Astrocyte of the hippocampus (primary cell): Measurements from ENCODE around the gene LCE6A.

Experiments
- DNase-seq: peaks from one replicate; pipeline ENCODE4 v3.0.0; 2011; ENCODE audit warnings: low read depth, low spot score

LCE6A gene, protein sequence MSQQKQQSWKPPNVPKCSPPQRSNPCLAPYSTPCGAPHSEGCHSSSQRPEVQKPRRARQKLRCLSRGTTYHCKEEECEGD

DNA sequence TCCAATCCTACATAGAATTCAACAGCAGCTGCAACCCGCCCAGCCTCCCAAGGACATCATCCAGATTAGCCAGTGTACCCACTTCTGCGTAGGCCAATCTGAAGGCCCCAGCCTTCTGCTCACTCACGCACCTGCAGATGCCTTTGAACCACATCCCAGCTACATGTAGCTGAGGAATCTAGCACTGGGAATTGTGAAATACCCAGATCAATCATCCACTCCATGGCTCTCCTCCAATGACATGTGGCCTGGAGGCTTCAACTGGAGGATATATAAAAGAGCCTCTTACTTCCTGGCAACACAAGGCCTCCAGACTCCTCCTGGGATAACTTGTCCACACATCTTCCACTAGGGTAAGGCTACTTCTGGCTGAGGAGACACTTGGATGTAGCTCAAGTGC, at the start of gene LCE6A:
Gene LCE6A (plus strand): TSS at position 301 of the 400 bp plus-strand sequence. CDS start 665 bp downstream, outside the sequence.
- DNase-seq, result no peak

DNA sequence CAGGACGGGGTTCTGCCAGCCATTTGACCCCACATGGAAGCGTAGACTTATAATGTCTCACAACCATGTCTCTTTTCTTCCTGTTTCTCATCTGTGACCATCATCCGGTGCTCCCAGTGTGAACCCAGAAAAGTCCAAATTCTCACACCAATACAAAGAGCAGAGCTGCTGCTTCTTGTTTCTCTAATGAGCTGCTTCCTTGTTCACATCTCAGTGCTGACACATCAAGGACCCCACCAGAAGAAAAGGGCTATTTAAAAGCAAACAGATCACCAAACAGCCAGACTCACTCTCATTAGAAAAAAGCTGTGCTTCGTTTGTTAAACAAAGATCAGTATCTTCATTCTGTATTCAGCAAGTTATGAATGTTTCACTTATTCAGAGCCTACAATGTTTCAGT, 47.0 kb upstream of the LCE6A start:
- no peak for DNase-seq

DNA sequence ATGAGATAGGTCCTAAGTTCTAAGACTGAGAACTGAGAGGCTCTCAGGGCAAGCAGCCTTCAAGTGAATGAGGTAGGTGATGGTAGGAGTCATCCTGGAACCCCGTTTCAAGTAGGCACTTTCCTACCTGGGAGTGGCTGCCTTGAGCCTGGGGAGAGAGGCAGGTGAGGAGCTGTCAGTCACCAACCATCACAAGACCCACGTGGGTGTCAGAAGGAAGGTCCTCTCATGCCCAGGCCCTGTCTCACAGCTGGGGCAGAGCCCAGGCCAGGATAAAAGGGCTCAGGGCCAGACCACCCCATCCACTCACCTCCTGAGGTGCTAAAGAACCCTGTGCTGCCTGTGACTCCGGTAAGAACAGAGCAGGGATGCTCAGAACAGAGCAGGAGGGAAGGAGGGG, 46.2 kb upstream of the LCE6A start, which contains the start of gene LCE1D:
Gene LCE1D (plus strand): TSS at position 301 of the 400 bp plus-strand sequence. CDS start 1,074 bp downstream, outside the sequence.
- no peak for DNase-seq

DNA sequence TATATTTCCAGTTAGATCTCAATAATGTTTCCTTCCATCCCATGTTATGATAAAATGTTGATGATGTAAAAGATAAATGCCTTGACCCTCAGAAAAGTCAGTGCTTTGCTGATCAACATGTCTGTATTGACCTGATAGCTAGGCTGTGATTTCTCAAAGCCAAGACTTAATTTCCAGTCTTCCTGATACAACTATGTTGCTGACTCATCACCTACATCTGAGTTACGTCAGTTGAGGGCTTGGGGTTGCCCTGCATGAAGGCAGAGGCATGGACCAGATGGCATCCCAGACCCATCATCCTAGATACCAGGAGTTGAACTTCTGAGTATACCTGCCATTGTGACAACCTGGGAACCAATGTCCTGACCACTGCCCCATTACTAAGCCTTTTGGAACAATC, 41.3 kb upstream of the LCE6A start:
- no peak for DNase-seq

DNA sequence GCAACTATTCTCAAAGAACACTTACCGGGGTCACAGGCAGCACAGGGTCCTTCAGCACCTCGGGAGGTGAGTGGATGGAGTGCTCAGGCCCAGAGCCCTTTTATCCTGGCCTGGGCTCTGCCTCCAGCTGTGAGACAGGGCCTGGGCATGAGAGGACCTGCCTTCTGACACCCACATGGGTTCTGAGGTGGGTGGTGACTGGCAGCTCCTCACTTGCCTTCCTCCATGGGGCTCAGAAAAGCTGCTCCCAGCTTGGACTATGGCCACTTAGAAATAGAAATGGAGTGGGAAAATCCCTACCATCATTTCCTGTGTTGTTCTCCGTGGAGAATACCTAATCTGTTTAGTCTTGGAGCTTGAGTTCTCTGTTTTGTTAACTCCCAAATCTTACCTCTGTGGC, 36.1 kb upstream of the LCE6A start, which contains the start of gene LCE1C:
Gene LCE1C (minus strand): TSS at position 76 of the 400 bp plus-strand sequence. CDS start 1,173 bp downstream, outside the sequence.
- DNase-seq, result no peak

DNA sequence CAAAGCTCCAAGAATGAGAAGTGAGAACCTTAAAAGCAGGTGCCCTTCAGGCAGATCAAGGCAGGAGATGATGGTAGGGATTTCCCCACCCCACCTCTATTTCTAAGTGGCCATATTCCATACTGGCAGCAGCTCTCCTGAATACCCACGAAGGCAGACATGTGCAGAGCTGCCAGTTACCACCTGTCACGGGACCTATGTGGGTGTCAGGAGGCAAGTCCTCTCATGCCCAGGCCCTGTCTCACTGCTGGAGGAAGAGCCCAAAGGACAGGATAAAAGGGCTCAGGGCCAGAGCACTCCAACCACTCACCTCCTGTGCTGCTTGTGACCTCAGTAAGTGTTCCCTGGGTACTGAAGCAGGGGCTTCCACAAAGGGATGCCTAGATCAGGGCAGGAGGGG, 31.6 kb upstream of the LCE6A start:
- DNase-seq, result no peak

DNA sequence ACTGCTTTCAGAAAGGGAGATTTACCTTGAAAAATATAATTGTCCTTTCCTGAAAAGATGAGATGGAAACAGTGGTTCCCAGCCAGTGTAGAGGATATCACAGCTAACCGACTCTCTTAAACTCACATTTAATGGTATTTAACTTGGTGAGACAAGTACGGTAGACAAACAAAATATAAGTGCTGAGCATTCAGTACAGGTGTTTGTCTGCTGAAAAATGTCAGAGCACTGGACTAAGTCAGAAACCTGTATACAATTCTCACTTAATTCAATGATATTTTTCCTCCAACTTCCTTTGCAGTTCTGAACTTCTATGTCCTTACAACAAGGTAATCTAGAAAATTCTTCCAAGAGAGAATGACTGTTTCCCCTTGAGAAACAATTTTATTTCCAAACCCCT, 31.0 kb upstream of the LCE6A start, which contains the start of gene LCE1B:
Gene LCE1B (plus strand): TSS at position 301 of the 400 bp plus-strand sequence. CDS start 476 bp downstream, outside the sequence.
- no peak for DNase-seq

DNA sequence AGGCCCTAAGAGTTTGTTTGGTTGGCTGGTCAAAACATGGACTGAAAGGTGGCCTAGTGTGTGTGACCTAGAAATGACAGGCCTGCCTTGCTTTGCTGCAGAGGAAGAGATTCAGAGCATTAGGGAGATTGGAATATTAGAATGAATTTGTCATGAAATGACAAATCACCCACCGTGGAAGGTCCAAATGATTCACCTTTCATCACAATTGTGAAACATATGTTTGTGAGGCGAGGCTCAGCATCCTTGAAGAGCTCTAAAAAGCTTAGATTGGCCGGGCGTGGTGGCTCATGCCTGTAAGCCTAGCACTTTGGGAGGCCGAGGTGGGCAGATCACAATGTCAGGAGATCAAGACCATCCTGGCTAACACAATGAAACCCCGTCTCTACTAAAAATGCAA, 25.3 kb upstream of the LCE6A start:
- no peak for DNase-seq

DNA sequence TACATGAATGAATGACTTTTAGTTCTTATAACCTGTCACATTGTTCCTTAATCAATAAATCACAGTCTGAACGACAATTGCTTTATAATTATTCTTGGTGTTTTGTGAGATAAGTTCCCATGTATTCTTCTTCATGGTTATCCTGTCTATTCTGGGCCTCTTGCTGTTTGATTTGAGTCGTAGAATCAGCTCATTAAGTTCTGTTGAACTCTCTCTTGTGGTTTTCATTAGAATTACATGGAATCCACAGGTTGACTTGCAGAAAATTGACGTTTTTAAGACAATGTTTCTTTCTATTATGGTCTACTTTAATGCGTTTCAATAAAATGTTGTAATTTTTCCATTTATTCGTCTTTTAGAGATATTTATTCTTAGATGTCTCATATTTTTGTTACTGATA, 19.4 kb upstream of the LCE6A start:
- no peak for DNase-seq

DNA sequence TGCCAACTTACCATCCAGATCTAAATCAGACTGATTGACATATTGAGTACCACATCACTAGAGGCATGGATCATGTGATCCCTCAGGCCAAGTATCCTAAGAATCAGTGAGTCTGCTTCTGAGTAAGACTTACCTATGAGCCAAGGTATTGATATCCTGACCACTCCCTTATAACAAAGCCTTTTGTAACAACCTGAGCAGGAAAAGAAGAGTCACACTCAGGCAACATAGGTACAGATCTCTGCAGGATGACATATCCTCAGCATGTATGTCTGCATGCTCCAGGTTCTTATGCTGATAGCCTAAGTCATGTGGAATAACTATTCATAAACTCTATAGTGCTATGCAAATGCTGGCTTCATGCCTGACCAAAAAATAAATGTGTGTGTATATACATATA, 17.7 kb upstream of the LCE6A start:
- DNase-seq, result no peak

DNA sequence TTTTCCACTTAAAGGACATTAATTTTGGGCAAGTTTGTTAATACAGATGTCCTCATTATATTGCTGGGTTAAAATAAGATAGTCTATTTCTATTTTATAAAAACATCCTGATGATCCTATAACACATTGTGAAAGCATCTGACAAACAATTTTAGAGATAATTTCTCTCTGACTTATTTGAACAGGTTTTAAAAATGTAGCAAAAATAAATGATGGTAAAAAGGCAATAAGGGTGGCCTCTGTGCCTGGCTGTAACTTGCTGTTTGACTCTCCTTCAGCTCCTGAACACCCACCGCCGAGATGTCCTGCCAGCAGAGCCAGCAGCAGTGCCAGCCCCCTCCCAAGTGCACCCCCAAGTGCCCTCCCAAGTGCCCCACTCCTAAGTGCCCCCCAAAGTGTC, 15.5 kb upstream of the LCE6A start, which contains the start of gene LCE1A:
Gene LCE1A (plus strand): TSS at position 301 of the 400 bp plus-strand sequence. CDS start 0 bp downstream, at position 301.
- no peak for DNase-seq

DNA sequence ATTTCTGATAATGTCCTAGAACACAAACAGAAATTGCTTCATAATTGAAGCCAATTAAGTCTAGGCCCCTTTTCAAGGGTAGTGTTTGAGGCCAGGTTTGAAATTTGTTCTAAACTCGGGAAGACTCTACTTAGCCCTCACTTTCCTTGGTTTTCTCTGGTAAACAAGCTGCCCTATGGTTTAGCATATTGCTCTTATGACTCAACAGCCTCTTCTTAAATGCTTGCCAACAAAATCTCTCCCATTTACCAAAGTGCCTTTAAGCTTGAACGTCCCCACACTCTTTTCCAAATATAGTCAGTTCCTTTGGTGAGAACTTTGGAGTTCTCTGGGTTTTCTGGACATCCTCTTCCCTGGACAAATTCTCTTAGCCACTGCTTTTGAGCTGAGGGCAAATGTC, 5.8 kb upstream of the LCE6A start:
- DNase-seq, result no peak

DNA sequence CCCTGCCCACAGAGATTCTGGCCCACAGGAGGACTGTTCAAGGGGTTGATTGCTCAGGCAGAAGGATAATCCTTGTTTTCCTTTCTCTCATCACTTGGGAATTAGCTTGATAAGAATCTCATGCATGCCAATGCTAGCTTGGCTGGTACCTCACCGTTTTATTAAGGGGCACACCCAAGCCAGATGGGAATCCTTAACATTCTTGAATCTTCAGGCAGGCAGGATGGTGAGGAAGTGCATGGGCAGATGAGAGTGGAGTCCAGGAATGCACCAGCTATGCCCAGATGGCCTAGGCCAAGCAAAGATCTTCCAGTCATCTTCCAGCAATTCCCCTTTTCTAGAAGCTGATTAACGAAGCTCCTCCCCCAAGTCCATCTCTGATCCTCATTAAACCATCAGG, 13.0 kb downstream of the LCE6A start:
- DNase-seq, result no peak

DNA sequence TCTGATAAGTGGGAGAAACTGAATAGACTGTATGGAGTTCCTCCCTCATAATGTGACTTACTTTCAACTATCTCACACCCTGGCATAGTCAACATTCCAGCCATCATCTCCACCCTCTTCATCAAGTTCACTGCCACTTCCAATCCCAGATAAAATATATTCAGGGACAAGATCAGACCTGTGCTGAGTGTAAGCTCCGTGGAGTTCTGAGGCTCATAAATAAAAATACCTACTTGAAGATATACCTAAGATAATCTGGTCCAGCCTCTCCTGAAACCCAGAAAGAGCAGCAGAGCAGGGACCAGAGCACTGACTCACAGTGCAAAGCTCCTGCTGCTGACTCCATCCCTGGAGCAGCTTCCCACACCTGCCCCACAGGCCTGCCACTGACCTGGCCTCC, 15.4 kb downstream of the LCE6A start:
- DNase-seq, result no peak

DNA sequence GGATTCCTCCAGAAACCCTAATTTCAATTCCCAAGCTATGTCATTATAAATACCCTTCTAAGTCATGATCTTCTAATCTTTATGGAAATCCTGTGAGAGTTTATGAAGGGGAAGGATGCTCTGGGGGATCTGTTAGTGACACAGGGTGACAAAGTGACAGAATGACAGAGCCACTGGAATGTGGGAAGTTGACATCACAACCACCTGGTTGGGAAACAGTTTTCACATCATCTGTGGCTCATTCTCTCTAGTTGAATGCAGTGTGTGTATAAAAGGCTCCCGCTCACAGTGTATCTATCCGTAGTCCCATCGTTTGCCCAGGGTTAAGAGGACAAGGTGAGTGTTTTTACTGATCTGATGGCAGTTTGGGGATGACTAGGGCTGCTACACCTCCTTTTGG, 17.0 kb downstream of the LCE6A start, which contains the start of gene LCE7A:
Gene LCE7A (plus strand): TSS at position 301 of the 400 bp plus-strand sequence. CDS start 702 bp downstream, outside the sequence.
- no peak for DNase-seq

DNA sequence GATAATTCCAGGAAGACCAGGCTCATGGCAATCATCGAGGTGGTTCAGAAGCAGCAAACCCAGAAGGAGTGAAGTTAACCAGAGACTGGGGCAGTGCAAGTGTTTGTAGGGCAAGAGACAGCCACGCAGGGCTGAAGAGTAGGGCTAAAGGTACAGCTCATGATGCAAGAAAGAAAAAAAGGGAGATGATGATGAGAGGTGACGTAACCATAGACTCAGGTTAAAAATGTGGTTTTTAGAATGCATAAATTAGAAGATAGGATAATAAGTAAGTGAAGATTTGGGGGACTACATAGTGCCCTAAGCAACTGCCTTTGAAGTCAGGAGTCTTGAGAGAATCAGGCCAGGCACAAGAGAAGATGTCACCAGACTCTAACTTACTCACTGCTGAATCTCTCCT, 17.5 kb downstream of the LCE6A start:
- DNase-seq, result no peak

DNA sequence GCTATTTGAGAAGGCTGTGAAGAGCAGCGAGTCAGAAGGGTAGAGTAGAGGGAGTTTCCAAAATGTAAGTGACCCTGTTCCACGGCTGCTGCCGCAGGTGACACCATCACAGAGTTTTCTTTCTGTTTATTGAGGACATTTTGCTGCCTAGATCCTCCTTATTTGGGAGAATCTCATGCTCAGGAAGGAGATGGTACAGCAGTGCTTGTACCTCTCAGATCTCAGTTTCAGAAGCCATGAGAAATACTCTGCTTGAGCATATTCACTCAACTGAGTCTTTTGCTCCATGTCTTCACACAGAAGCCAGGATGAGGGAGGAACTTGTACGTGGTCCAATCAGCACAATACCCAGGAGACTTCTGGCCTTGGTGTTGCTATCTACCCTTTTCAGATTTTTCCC, 18.7 kb downstream of the LCE6A start:
- DNase-seq, result no peak

DNA sequence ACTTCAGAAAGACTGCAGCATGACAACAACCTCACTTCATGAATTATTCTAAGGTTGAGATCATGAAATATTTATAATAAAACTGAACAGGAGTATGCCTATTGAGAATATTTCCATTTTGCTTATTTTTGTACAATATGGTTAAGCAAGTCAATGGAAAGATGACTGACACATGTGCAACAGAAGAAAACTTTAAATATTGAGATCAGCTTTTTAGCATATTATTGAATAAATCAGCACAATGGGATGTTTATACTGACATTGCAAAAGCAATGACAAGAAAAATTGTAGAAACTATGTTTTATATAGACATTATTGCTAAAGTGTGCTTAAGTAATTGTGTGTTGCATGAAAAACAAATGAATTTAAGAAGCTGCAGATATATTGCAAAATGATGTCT, 21.8 kb downstream of the LCE6A start:
- no peak for DNase-seq

DNA sequence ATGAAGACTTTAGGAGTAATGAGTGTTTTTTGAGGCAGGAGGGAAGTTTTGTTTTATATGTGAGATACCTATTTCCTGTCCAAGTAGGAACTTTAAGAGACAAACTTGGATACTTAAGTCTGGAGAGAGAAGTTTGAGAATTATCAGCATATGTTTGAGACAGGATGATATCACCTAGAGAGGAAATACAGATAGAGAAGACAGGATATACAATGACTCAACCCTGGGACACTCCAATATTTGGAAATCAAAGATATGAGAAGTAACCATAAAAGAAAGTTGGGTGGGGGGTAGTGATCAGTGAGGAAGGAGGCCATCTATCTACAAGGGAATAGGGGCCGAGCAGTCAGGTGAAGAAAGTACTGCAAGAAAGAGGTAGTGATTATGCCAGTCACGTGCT, 23.7 kb downstream of the LCE6A start:
- no peak for DNase-seq

DNA sequence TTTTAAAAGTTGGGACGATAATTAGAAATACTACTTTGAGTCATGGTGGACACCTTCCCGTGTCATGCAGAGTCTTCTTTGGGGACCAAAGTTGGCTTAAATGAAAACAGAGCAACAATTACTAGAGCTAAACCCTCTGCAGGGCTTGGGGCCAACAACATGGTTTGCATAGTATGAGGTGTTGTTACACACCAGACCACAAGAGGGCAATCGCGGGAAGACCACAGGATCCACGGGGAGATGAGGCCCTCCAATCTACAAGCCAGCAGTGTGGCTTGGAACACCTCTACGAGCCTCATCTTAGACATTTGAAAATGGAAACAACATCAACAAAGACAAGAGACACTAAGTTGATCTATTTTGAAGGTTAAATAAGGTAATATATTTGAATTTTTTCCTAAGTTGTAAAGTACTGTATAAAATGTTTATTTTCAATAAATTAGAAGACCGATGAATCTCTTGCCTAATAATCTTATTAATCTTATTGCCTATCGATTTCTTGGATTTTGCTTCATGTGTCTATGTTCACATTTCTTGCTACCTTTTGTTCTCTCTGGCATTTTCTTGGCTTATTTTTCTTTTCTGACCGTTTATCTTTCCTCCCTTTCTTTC, 27.3 kb downstream of the LCE6A start:
- DNase-seq, result peak; percentile 81

DNA sequence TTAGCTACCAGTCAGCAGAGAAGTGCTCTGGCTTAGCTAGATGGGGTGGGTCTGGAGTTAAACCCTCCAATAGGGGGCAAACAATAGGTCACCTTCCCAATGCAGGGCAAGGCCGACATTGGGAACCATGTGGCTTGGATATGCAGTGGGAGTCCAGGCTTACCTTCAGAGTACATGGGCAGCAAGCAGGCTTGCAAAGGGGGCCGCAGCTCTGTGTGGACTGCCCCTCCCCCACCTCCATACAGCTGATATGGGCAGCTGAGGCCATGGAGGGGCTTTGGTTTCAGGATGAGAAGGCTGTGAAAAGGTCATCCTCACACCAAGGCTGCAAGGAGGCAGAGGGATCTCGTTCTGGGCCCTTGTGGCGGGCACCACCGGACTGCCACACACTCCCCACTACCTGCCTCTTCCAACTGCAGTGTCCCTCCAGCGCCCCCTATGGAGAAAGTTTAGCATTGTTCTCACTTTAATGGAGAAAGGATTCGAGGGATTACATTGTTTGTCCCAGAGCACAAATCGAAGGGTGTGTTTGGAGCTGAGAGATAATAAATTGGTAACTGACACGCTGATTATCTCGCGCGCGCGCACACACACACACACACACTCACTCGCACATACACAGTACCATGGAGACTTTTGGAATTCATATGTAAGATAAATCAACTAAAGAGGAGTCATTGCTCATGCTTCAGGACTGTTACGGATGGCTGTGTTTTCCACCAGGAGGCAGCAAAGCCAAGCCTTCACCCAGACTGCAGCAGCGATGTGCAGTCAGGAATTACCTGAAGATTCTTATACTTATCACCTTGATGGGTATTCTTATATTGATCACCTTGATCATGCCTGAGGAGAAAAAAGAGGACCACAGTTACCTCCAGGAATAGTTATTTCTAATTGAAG, 28.4 kb downstream of the LCE6A start:
- peak; percentile 15 for DNase-seq

DNA sequence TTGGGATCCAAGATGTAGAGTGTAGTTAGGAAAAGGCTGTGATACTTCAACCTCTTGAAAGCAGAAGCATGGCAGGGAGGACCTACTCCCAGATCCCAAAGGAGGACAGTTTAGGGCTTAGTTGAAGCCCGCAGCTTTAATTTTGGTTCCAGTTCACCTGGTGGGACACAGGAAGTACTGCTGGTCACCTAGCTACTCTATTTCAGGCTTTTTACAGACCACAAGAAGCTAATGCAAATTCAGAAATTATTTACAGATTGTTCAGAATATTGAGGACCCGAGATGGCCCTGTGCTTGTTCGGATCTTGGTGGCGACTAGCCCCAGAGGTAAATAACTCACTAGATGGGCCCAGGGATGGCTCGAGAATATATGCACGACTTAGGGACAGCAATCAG, 29.1 kb downstream of the LCE6A start:
- no peak for DNase-seq
